ENCODE results near the gene MBOAT7. TPM values are rescaled to one million over a fixed set of nuclear protein-coding genes. Genes with fewer than 3 reads are reported as not detected.

MBOAT7 gene
- total and polyA plus RNA-seq, 2 of the 4 experiments (the other 2 are of a cell fraction), result 11.3 to 121 TPM

GRCh38 chr19:54152878-54153524 is 36.4 kb downstream of the MBOAT7 start:
- Histone ChIP-seq H3K56ac (ENCODE audit: extremely low read depth, insufficient read depth, low read length) (no peak overlapping the region), H3K4me3 (ENCODE audit: insufficient read depth, low read depth, low read length) (no peak overlapping the region), H3K9me3 (ENCODE audit: control insufficient read depth, insufficient read depth, low read length) (no peaks in the 10 kb centered on the region), H2BK15ac (ENCODE audit: low read depth, low read length) (no peak overlapping the region), H4K8ac (ENCODE audit: low read depth in 2 of 2, low read length in 2 of 2) (no peak overlapping the region), H3K4ac (ENCODE audit: low read depth, low read length) (no peak overlapping the region), H3K79me1 (ENCODE audit: low read depth in 1 of 2, low read length in 2 of 2) (peaks cover 0 to 19% of the 10 kb centered on the region in 2 experiments; a peak in 3 of 4 replicates), H2AFZ (replicated peaks; ENCODE audit: low read length, poor library complexity) (no peak overlapping the region), H3K9ac (ENCODE audit: low read depth, low read length) (no peak overlapping the region), H3K18ac (ENCODE audit: low read depth, low read length) (no peak overlapping the region), H2BK120ac (ENCODE audit: low read depth, low read length) (no peak overlapping the region), H3K23ac (ENCODE audit: low read depth, low read length) (no peak overlapping the region), H4K91ac (ENCODE audit: insufficient read depth, low read depth, low read length) (no peak overlapping the region), H2AK5ac (ENCODE audit: low read depth, low read length) (no peak overlapping the region), H3K9me1 (ENCODE audit: insufficient read depth, low read length) (no peaks in the 10 kb centered on the region), H2BK5ac (ENCODE audit: low read depth, low read length, poor library complexity, severe bottlenecking) (no peak overlapping the region), H3K27ac (ENCODE audit: insufficient read depth, low read length) (no peak overlapping the region), H2AK9ac (replicated peaks; ENCODE audit: low read depth, low read length, poor library complexity) (peak overlapping the region; percentile 71), H3K27me3 (ENCODE audit: control insufficient read depth, insufficient read depth, low read length) (no peaks in the 10 kb centered on the region), H2BK20ac (ENCODE audit: low read depth, low read length) (no peak overlapping the region), H4K5ac (ENCODE audit: low read depth, low read length) (no peak overlapping the region), H3K4me1 (ENCODE audit: control insufficient read depth, insufficient read depth, low read length) (no peaks in the 10 kb centered on the region), H4K20me1 (ENCODE audit: insufficient read depth, low read length) (peaks cover 7% of the 10 kb centered on the region; the same call in 1 of the 2 replicates), H3K4me2 (ENCODE audit: low read depth, low read length) (no peak overlapping the region), H3K36me3 (ENCODE audit: control insufficient read depth, insufficient read depth, low read length) (peaks cover 73% of the 10 kb centered on the region), H3K14ac (replicated peaks; ENCODE audit: low read depth, low read length) (no peak overlapping the region)
- CTCF ChIA-PET, result no interaction called here
- ATAC-seq (ENCODE audit: low read depth) (peak; percentile 30; the same call in 1 of the 2 replicates), DNase-seq (no peak)
- no TSS peak for BruUV-seq (replicated peaks)
- no peak for TF ChIP-seq FOS (IDR thresholded peaks at IDR 0.05; ENCODE audit: low read depth, low read length)
- TF ChIP-seq CEBPB (IDR thresholded peaks at IDR 0.05; ENCODE audit: low read depth, low read length), result no peak
- no peak for TF ChIP-seq MXI1 (IDR thresholded peaks at IDR 0.05; ENCODE audit: borderline replicate concordance, low read depth, low read length)
- no peak for TF ChIP-seq RFX5 (IDR thresholded peaks at IDR 0.05; ENCODE audit: low read depth, low read length)
- TF ChIP-seq RCOR1 (IDR thresholded peaks at IDR 0.05; ENCODE audit: insufficient replicate concordance, low read length), result no peak
- no peak for TF ChIP-seq ELK1 (IDR thresholded peaks at IDR 0.05; ENCODE audit: borderline replicate concordance, low read depth, low read length)
- no peak for TF ChIP-seq RAD21 (IDR thresholded peaks at IDR 0.05; ENCODE audit: low read length)
- TF ChIP-seq, protein P1, sequence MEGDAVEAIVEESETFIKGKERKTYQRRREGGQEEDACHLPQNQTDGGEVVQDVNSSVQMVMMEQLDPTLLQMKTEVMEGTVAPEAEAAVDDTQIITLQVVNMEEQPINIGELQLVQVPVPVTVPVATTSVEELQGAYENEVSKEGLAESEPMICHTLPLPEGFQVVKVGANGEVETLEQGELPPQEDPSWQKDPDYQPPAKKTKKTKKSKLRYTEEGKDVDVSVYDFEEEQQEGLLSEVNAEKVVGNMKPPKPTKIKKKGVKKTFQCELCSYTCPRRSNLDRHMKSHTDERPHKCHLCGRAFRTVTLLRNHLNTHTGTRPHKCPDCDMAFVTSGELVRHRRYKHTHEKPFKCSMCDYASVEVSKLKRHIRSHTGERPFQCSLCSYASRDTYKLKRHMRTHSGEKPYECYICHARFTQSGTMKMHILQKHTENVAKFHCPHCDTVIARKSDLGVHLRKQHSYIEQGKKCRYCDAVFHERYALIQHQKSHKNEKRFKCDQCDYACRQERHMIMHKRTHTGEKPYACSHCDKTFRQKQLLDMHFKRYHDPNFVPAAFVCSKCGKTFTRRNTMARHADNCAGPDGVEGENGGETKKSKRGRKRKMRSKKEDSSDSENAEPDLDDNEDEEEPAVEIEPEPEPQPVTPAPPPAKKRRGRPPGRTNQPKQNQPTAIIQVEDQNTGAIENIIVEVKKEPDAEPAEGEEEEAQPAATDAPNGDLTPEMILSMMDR (conservative IDR thresholded peaks at IDR 0.05; ENCODE audit: low read depth, low read length), result no peak
- TF ChIP-seq USF2 (IDR thresholded peaks at IDR 0.05; ENCODE audit: low read depth, low read length), result no peak
- TF ChIP-seq BHLHE40 (IDR thresholded peaks at IDR 0.05; ENCODE audit: low read depth, low read length), result no peak
- no peak for TF ChIP-seq MAZ (IDR thresholded peaks at IDR 0.05; ENCODE audit: borderline replicate concordance, low read depth, low read length)
- TF ChIP-seq MAFK (IDR thresholded peaks at IDR 0.05; ENCODE audit: low read depth, low read length), result no peak
- no peak; the same call in 1 of the 2 replicates for TF ChIP-seq POLR2A (IDR thresholded peaks at IDR 0.05; ENCODE audit: low read depth, low read length)
- no peak for TF ChIP-seq SMC3 (IDR thresholded peaks at IDR 0.05; ENCODE audit: low read depth, low read length)
- TF ChIP-seq CHD1 (IDR thresholded peaks at IDR 0.05; ENCODE audit: low read depth, low read length), result no peak
- intact Hi-C loops (cut with micrococcal nuclease) (no loop called here), in situ Hi-C loops (cut with MboI; ENCODE audit: low sequenced_read_pairs) (no loop called here), dilution Hi-C loops (cut with HindIII; ENCODE audit: low sequenced_read_pairs, unreplicated experiment) (no loop called here)
- 77% methylated on average over 3 of the region's 25 CpGs; no CpG with 5 or more reads in 1 of the 2 experiments for WGBS, 2 experiments (ENCODE audit: extremely low coverage in 2 of 2, insufficient read length in 1 of 2)
- POLR2A ChIA-PET (ENCODE audit: unreplicated experiment), result no interaction called here

Measured in IMR-90 (cell line).